AG10803 (cell line): ENCODE data around the gene TMEM86A.
"Not testable (repeated sequence)": the region's sequence is repeated elsewhere in the genome, so short reads cannot be mapped to it uniquely, and the experiment has no call there.

Experiments used
- DNase-seq: peaks from one replicate; pipeline ENCODE4 v3.0.0; 2010; ENCODE audit warnings: low read depth
- H3K4me3 ChIP-seq: 2 replicates; pipeline ENCODE4 v1.5.1; 2011; ENCODE audit warnings: mild to moderate bottlenecking, low read length, control low read depth
- CTCF ChIP-seq: conservative IDR thresholded peaks from 2 replicates; pipeline ENCODE4 v1.5.1; 2011; ENCODE audit warnings: mild to moderate bottlenecking, low read length, control low read depth, inconsistent platforms

Gene TMEM86A, protein sequence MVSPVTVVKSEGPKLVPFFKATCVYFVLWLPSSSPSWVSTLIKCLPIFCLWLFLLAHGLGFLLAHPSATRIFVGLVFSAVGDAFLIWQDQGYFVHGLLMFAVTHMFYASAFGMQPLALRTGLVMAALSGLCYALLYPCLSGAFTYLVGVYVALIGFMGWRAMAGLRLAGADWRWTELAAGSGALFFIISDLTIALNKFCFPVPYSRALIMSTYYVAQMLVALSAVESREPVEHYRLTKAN

GRCh38 chr11:18698341-18699268, at the start of gene TMEM86A:
TMEM86A (plus strand) TSS chr11:18698779; CDS start chr11:18698887, 108 bp downstream.
- peak within 1 kb of the TSS; percentile 62 for H3K4me3 ChIP-seq
- DNase-seq: peak; percentile 65

GRCh38 chr11:18650353-18650752, 48.2 kb upstream of the TMEM86A start:
- no peak for TF ChIP-seq CTCF
- no peak for DNase-seq
- H3K4me3 ChIP-seq: no peak overlapping the region

More at GRCh38 chr11:18698341-18699268, at the start of gene TMEM86A:
- TF ChIP-seq CTCF: no peak

GRCh38 chr11:18650859-18651557, 47.6 kb upstream of the TMEM86A start:
- H3K4me3 ChIP-seq: no peak overlapping the region
- peak; percentile 48 for DNase-seq
- peak; percentile 64 for TF ChIP-seq CTCF

GRCh38 chr11:18657673-18658072, 40.9 kb upstream of the TMEM86A start:
- no peak overlapping the region for H3K4me3 ChIP-seq
- no peak for DNase-seq
- TF ChIP-seq CTCF: no peak

DNA sequence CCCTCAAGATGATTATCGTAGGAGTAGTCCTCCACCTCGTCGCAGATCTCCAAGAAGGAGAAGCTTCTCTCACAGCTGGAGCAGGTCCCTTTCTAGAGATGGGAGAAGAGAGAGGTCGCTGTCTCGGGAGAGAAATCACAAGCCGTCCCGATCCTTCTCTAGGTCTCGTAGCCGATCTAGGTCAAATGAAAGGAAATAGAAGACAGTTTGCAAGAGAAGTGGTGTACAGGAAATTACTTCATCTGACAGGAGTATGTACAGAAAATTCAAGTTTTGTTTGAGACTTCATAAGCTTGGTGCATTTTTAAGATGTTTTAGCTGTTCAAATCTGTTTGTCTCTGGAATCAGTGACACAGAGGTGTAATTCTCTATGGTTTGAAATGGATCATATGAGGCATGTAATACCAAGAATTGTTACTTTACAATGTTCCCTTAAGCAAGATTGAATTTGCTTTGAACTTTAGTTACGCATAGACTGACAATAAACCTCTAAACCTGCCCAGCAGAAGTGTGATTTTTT, 33.2 kb upstream of the TMEM86A start:
- H3K4me3 ChIP-seq, DNase-seq: not testable (repeated sequence)

- TF ChIP-seq CTCF: no peak
- no peak overlapping the region for H3K4me3 ChIP-seq
- DNase-seq: no peak
Measured at GRCh38 chr11:18668131-18668530, 30.4 kb upstream of the TMEM86A start.

GRCh38 chr11:18669219-18669596, 29.4 kb upstream of the TMEM86A start:
- no peak for DNase-seq
- TF ChIP-seq CTCF: no peak
- H3K4me3 ChIP-seq: no peak overlapping the region
